HG02943 (cell line): ENCODE results near the gene DNAAF5.

Source experiments
- ATAC-seq: cut with Tn5 transposase; IDR thresholded peaks from one replicate; pipeline ENCODE4 v1.9.1; 2021; ENCODE audit warnings: mild to moderate bottlenecking, low read depth, moderate library complexity; ENCODE audit not compliant: unreplicated experiment

The DNAAF5 gene

GRCh38 chr7:726084-726853 is at the start of gene DNAAF5:
Gene DNAAF5 (plus strand): TSS chr7:726699. CDS start chr7:726721, 22 bp downstream.
- ATAC-seq, result peak; percentile 90

GRCh38 chr7:676972-677385 is 49.5 kb upstream of the DNAAF5 start:
- no peak for ATAC-seq

- no peak for ATAC-seq
These were observed 45.9 kb upstream of the DNAAF5 start for GRCh38 chr7:680411-681127.

- no peak for ATAC-seq
These were observed 44.8 kb upstream of the DNAAF5 start for GRCh38 chr7:681551-682307.

- ATAC-seq, result no peak
These were observed 43.7 kb upstream of the DNAAF5 start for GRCh38 chr7:682810-683209.

- ATAC-seq, result no peak
These were observed 42.8 kb upstream of the DNAAF5 start for GRCh38 chr7:683526-684205.

- ATAC-seq, result no peak
These were observed 42.1 kb upstream of the DNAAF5 start for GRCh38 chr7:684416-684815.

- no peak for ATAC-seq
These were observed 41.0 kb upstream of the DNAAF5 start for GRCh38 chr7:685540-685939.

GRCh38 chr7:690478-691360 is 35.8 kb upstream of the DNAAF5 start:
- ATAC-seq, result no peak

- ATAC-seq, result no peak
These were observed 35.0 kb upstream of the DNAAF5 start for GRCh38 chr7:691361-692045.

- no peak for ATAC-seq
These were observed 33.2 kb upstream of the DNAAF5 start for GRCh38 chr7:693280-693679.

- no peak for ATAC-seq
These were observed 30.1 kb upstream of the DNAAF5 start for GRCh38 chr7:696426-696811.

GRCh38 chr7:696812-697551 is 29.5 kb upstream of the DNAAF5 start:
- ATAC-seq, result no peak

GRCh38 chr7:698515-699475 is 27.7 kb upstream of the DNAAF5 start:
- no peak for ATAC-seq

GRCh38 chr7:699476-700170 is 26.9 kb upstream of the DNAAF5 start:
- ATAC-seq, result no peak

GRCh38 chr7:701086-701671 is 25.3 kb upstream of the DNAAF5 start:
- no peak for ATAC-seq
